ENCODE measurements around the gene CCP110. TPM values are rescaled to one million over a fixed set of nuclear protein-coding genes. Genes with fewer than 3 reads are reported as not detected.

The CCP110 gene
- total RNA-seq, 3 donors from 2014 or later (not counting 1 experiment from before 2014, with no cell fraction given): 14.1 to 18.0 (median 17.5) TPM

DNA sequence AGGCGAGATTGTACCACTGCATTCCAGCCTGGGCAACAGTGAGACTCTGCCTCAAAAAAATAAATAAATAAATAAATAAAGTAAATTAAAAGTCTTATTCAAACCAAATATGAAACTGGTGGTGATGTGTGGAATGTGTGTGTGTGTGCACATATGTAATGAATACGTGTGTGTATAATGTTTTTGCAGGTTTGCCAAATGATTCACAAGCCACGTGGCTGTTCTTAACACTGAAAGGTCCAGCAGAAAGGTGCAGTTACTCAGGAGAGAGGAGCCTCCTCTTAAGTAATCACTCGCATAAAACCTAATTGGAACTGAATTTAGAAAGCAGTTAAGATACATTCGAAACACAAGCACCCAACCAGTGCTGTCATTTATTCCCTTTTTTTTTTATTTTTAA, 24.7 kb upstream of the CCP110 start:
- Mint-ChIP-seq H3K4me3 (no peak overlapping the region), H3K27me3 (ENCODE audit: low read depth in 2 of 2) (no peaks in the 10 kb centered on the region), H3K9me3 (no peaks in the 10 kb centered on the region), H3K36me3 (peaks cover 3% of the 10 kb centered on the region), H3K27ac (no peak overlapping the region), H3K4me1 (peaks cover 2 to 4% of the 10 kb centered on the region in 2 donors)
- no peaks in the 10 kb centered on the region for H3K9me3 ChIP-seq (ENCODE audit: control insufficient read depth, insufficient read depth, low read length)
- H3K27ac ChIP-seq (ENCODE audit: low read length): no peak overlapping the region
- H3K36me3 ChIP-seq (ENCODE audit: control insufficient read depth, insufficient read depth, low read length): peaks cover 21% of the 10 kb centered on the region
- no peak for DNase-seq
- 93% methylated on average over 4 of the region's 5 CpGs for WGBS (ENCODE audit: insufficient coverage)
- H3K4me1 ChIP-seq (ENCODE audit: control insufficient read depth, insufficient read depth, low read length): peaks cover under 1% of the 10 kb centered on the region
- intact Hi-C loops (cut with micrococcal nuclease): no loop called here
- H3K4me3 ChIP-seq (ENCODE audit: low read length): no peak overlapping the region
- TF ChIP-seq, protein P1, sequence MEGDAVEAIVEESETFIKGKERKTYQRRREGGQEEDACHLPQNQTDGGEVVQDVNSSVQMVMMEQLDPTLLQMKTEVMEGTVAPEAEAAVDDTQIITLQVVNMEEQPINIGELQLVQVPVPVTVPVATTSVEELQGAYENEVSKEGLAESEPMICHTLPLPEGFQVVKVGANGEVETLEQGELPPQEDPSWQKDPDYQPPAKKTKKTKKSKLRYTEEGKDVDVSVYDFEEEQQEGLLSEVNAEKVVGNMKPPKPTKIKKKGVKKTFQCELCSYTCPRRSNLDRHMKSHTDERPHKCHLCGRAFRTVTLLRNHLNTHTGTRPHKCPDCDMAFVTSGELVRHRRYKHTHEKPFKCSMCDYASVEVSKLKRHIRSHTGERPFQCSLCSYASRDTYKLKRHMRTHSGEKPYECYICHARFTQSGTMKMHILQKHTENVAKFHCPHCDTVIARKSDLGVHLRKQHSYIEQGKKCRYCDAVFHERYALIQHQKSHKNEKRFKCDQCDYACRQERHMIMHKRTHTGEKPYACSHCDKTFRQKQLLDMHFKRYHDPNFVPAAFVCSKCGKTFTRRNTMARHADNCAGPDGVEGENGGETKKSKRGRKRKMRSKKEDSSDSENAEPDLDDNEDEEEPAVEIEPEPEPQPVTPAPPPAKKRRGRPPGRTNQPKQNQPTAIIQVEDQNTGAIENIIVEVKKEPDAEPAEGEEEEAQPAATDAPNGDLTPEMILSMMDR (IDR thresholded peaks at IDR 0.05): no peak
- no peak for ATAC-seq
- H3K27me3 ChIP-seq (ENCODE audit: control insufficient read depth, insufficient read depth, low read length): no peaks in the 10 kb centered on the region

DNA sequence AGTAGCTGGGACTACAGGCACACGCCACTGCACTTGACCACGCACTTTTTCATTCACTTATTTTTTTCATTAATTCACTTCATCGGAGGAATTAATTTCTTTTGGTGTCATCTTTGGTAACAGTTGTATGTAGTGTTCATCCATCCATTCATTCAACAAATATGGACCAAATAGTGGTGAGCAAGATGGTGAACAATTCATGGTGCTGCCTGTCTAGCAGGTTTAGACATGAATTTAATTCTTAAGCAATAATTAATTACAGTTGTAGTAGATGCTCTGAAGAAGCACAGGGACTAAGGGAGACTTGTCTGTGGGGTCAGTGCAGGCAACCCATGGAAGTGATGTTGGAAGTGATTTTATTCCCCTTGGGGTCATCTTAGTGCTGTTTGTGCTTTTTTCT, 24.3 kb upstream of the CCP110 start:
- no peak overlapping the region for H3K27ac Mint-ChIP-seq
- Histone ChIP-seq H3K9me3 (ENCODE audit: control insufficient read depth, insufficient read depth, low read length) (no peaks in the 10 kb centered on the region), H3K36me3 (ENCODE audit: control insufficient read depth, insufficient read depth, low read length) (peaks cover 26% of the 10 kb centered on the region), H3K27ac (ENCODE audit: low read length) (no peak overlapping the region), H3K27me3 (ENCODE audit: control insufficient read depth, insufficient read depth, low read length) (no peaks in the 10 kb centered on the region), H3K4me3 (ENCODE audit: low read length) (no peak overlapping the region), H3K4me1 (ENCODE audit: control insufficient read depth, insufficient read depth, low read length) (no peaks in the 10 kb centered on the region)
- H3K27me3 Mint-ChIP-seq (ENCODE audit: low read depth in 2 of 2): no peaks in the 10 kb centered on the region
- ATAC-seq (no peak), DNase-seq (no peak)
- H3K4me3 Mint-ChIP-seq: no peak overlapping the region
- 100% methylated on average over 1 of the region's 3 CpGs for WGBS (ENCODE audit: insufficient coverage)
- no peaks in the 10 kb centered on the region for H3K9me3 Mint-ChIP-seq
- TF ChIP-seq, protein P1 (IDR thresholded peaks at IDR 0.05): no peak
- H3K36me3 Mint-ChIP-seq: peaks cover 7% of the 10 kb centered on the region
- intact Hi-C loops (cut with micrococcal nuclease): no loop called here
- no peaks in the 10 kb centered on the region for H3K4me1 Mint-ChIP-seq

DNA sequence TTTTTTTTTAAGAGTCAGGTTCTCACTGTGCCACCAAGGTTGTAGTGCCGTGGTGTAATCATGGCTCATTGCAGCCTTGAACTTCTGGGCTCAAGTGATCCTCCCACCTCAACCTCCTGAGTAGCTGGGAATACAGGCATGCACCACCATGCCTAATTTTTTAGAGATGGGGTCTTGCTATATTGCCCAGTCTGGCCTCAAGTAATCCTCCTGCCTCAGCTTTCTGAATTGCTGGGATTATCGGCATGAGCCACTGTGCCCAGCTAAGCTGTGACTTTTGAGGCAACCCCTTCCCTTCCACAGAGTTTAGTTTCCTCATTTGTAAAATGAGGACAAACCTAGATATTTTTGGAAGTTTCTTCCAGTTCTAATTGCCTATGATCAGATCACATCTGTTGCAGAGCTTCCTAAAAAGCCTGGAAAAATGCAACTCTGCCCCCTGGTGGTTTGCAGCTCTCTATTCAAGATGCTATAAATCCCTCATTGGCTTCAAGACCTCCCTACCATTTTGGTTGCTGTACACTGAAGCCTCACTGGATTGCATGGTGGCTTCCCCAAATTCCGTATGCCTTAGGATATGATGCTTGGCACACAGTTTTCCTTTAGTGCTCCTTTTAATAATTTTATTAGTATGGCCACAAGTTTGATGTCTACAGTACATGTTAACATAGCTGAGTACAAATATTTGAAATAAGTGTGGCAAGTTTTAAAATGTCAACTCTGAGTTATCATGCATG, 21.2 kb upstream of the CCP110 start:
- H3K27ac Mint-ChIP-seq: no peak overlapping the region
- Histone ChIP-seq H3K9me3 (ENCODE audit: control insufficient read depth, insufficient read depth, low read length) (no peaks in the 10 kb centered on the region), H3K36me3 (ENCODE audit: control insufficient read depth, insufficient read depth, low read length) (peaks cover 36% of the 10 kb centered on the region), H3K27ac (ENCODE audit: low read length) (no peak overlapping the region), H3K4me3 (ENCODE audit: low read length) (no peak overlapping the region), H3K27me3 (ENCODE audit: control insufficient read depth, insufficient read depth, low read length) (no peaks in the 10 kb centered on the region), H3K4me1 (ENCODE audit: control insufficient read depth, insufficient read depth, low read length) (no peaks in the 10 kb centered on the region)
- no peak overlapping the region for H3K4me3 Mint-ChIP-seq
- H3K4me1 Mint-ChIP-seq: peaks cover 0 to 6% of the 10 kb centered on the region in 2 donors
- TF ChIP-seq, protein P1 (IDR thresholded peaks at IDR 0.05): peak; percentile 68
- H3K27me3 Mint-ChIP-seq (ENCODE audit: low read depth in 2 of 2): no peaks in the 10 kb centered on the region
- H3K9me3 Mint-ChIP-seq: no peaks in the 10 kb centered on the region
- DNase-seq: peak; percentile 36 to 80
- peak; percentile 53 to 64 (median 58) for ATAC-seq
- 93% methylated on average over 3 of the region's 3 CpGs for WGBS (ENCODE audit: insufficient coverage)
- H3K36me3 Mint-ChIP-seq: peaks cover 22% of the 10 kb centered on the region
- intact Hi-C loops (cut with micrococcal nuclease): loop anchor here (1.0 to 2.0 kb wide), 2 partner anchors 18 to 416 kb away; no protein-coding TSS in a partner anchor

Measured in natural killer cell (primary cell).